Endothelial cell (in vitro differentiated cells): ENCODE results near the gene TAS2R50. TPM values are rescaled to one million over a fixed set of nuclear protein-coding genes. Genes with fewer than 3 reads are reported as not detected.

Experiments used
- DNase-seq: peaks from one replicate; pipeline ENCODE4 v3.0.0; 2021; ENCODE audit warnings: low spot score
- H3K27ac Mint-ChIP-seq: one replicate; pipeline ENCODE4 v1.8.0; 2021; ENCODE audit warnings: mixed read lengths, inconsistent platforms; ENCODE audit not compliant: unreplicated experiment
- H3K27me3 Mint-ChIP-seq: one replicate; pipeline ENCODE4 v1.8.0; 2021; ENCODE audit warnings: mild to moderate bottlenecking, moderate library complexity, mixed read lengths, inconsistent platforms; ENCODE audit not compliant: unreplicated experiment
- H3K36me3 Mint-ChIP-seq: one replicate; pipeline ENCODE4 v1.8.0; 2021; ENCODE audit warnings: mild to moderate bottlenecking, low read depth, mixed read lengths, inconsistent platforms; ENCODE audit not compliant: unreplicated experiment
- H3K4me1 Mint-ChIP-seq: one replicate; pipeline ENCODE4 v1.8.0; 2021; ENCODE audit warnings: mild to moderate bottlenecking, mixed read lengths, inconsistent platforms; ENCODE audit not compliant: unreplicated experiment
- H3K4me3 Mint-ChIP-seq: one replicate; pipeline ENCODE4 v1.8.0; 2021; ENCODE audit warnings: mild to moderate bottlenecking, mixed read lengths, inconsistent platforms; ENCODE audit not compliant: unreplicated experiment
- H3K9me3 Mint-ChIP-seq: one replicate; pipeline ENCODE4 v1.8.0; 2021; ENCODE audit warnings: mixed read lengths, inconsistent platforms; ENCODE audit not compliant: unreplicated experiment
- CTCF ChIP-seq: fragments of 200-600 bp; sonication (generic); IDR thresholded peaks from one replicate; pipeline ENCODE4 v1.5.0; 2021; ENCODE audit warnings: antibody characterized with exemption; ENCODE audit not compliant: unreplicated experiment
- total RNA-seq: library from RNA; stranded (reverse); fragmentation: NEBNext Ultra II Directional; extraction: Animal tissue kit (Norgen Biotek cat#: 25700); gene quantifications from one replicate; pipeline ENCODE4 v1.2.1, GENCODE V29; 2021; ENCODE audit not compliant: unreplicated experiment

Gene TAS2R50
- total RNA-seq, 1 donor from 2014 or later, result 1.2 TPM

- H3K36me3 Mint-ChIP-seq, result peaks cover 8% of the 10 kb centered on the region
- no peak for DNase-seq
- no peaks in the 10 kb centered on the region for H3K9me3 Mint-ChIP-seq
- peaks cover 2% of the 10 kb centered on the region for H3K27me3 Mint-ChIP-seq
- no peak within 1 kb of the TSS for H3K4me3 Mint-ChIP-seq
- TF ChIP-seq CTCF, result no peak
- no peak within 1 kb of the TSS for H3K27ac Mint-ChIP-seq
- H3K4me1 Mint-ChIP-seq, result no peaks in the 10 kb centered on the region
Observed at GRCh38 chr12:11022520-11022919, 35.8 kb upstream of the TAS2R50 start, which contains the start of gene TAS2R19. TAS2R19 (minus strand) TSS chr12:11022620; CDS start chr12:11022571, 49 bp downstream.

GRCh38 chr12:11016937-11017336 lies 30.2 kb upstream of the TAS2R50 start:
- no peak overlapping the region for H3K4me3 Mint-ChIP-seq
- TF ChIP-seq CTCF, result no peak
- no peaks in the 10 kb centered on the region for H3K36me3 Mint-ChIP-seq
- no peaks in the 10 kb centered on the region for H3K9me3 Mint-ChIP-seq
- no peak for DNase-seq
- H3K4me1 Mint-ChIP-seq, result peaks cover 14% of the 10 kb centered on the region
- peaks cover 2% of the 10 kb centered on the region for H3K27me3 Mint-ChIP-seq
- H3K27ac Mint-ChIP-seq, result no peak overlapping the region

GRCh38 chr12:11015775-11016430 lies 29.2 kb upstream of the TAS2R50 start:
- no peak for DNase-seq
- H3K27me3 Mint-ChIP-seq, result peaks cover 2% of the 10 kb centered on the region
- peaks cover 14% of the 10 kb centered on the region for H3K4me1 Mint-ChIP-seq
- no peak for TF ChIP-seq CTCF
- H3K27ac Mint-ChIP-seq, result no peak overlapping the region
- no peaks in the 10 kb centered on the region for H3K9me3 Mint-ChIP-seq
- no peaks in the 10 kb centered on the region for H3K36me3 Mint-ChIP-seq
- no peak overlapping the region for H3K4me3 Mint-ChIP-seq

GRCh38 chr12:11014234-11014633 lies 27.5 kb upstream of the TAS2R50 start:
- TF ChIP-seq CTCF, result no peak
- no peak overlapping the region for H3K27ac Mint-ChIP-seq
- H3K4me1 Mint-ChIP-seq, result peaks cover 14% of the 10 kb centered on the region
- no peak overlapping the region for H3K4me3 Mint-ChIP-seq
- H3K9me3 Mint-ChIP-seq, result no peaks in the 10 kb centered on the region
- no peak for DNase-seq
- no peaks in the 10 kb centered on the region for H3K36me3 Mint-ChIP-seq
- H3K27me3 Mint-ChIP-seq, result peaks cover under 1% of the 10 kb centered on the region

GRCh38 chr12:11007608-11008007 lies 20.9 kb upstream of the TAS2R50 start:
- H3K4me1 Mint-ChIP-seq, result no peaks in the 10 kb centered on the region
- H3K4me3 Mint-ChIP-seq, result no peak overlapping the region
- no peak for TF ChIP-seq CTCF
- H3K9me3 Mint-ChIP-seq, result no peaks in the 10 kb centered on the region
- H3K27ac Mint-ChIP-seq, result no peak overlapping the region
- H3K27me3 Mint-ChIP-seq, result no peaks in the 10 kb centered on the region
- H3K36me3 Mint-ChIP-seq, result no peaks in the 10 kb centered on the region
- DNase-seq, result no peak
